ENCODE results near the gene ZBTB32.

- TF ChIP-seq EZH2 (IDR thresholded peaks at IDR 0.05) (no peak), CTCF (IDR thresholded peaks at IDR 0.05) (no peak)
Observed at GRCh38 chr19:35673121-35673804, 31.1 kb upstream of the ZBTB32 start.
